ENCODE results near the gene RIMBP2. TPM values are rescaled to one million over a fixed set of nuclear protein-coding genes. Genes with fewer than 3 reads are reported as not detected.

Gene RIMBP2
- total RNA-seq, 4 donors from 2014 or later, result 1.5 to 5.3 (median 2.7) TPM

DNA sequence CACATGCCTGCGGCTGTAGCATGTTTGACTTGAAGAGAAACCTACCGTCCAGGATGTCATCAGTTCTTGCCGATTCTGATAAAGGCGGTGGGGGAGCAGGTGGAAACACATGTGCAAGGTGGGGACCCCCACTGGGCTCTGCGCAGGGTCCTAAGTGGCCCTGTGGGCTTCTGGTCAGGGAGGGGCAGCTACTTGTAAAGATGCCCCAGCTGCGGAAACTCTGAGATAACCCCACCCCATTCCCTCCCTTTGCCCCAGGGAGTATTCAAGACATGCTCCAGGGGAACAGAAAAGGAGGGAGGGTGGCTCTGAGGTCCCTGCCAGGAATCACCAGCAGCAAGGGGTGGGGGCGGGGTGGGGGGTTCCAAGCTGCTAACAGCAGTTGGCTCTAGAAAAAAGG is 310.8 kb downstream of the RIMBP2 start:
- no peak for DNase-seq (ENCODE audit: low spot score in 2 of 2)
- WGBS, 2 donors, result 60 to 71% methylated on average over 7 of the region's 7 CpGs
- intact Hi-C loops (cut with DNase I; ENCODE audit: low total_unique reads), result no loop called here

DNA sequence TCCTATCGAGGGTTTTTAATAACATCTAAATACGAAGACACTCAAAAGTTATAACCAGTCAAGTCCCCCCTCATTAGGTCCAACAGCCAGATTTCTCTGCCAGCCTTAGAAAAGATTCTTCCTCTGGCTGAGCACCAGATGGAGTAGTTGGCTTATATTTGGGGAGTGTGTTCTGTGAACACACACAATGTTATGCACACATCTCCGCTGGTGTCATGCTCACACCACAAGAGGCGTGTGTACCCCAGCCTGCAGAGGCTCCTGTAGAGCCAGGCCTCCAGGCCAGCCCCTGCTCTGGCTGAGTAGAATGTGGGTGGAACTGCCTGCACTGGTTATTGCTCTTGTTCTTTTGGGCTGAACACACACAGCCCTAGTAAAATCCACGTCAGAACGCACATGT is 314.4 kb downstream of the RIMBP2 start:
- TF ChIP-seq, protein P1, sequence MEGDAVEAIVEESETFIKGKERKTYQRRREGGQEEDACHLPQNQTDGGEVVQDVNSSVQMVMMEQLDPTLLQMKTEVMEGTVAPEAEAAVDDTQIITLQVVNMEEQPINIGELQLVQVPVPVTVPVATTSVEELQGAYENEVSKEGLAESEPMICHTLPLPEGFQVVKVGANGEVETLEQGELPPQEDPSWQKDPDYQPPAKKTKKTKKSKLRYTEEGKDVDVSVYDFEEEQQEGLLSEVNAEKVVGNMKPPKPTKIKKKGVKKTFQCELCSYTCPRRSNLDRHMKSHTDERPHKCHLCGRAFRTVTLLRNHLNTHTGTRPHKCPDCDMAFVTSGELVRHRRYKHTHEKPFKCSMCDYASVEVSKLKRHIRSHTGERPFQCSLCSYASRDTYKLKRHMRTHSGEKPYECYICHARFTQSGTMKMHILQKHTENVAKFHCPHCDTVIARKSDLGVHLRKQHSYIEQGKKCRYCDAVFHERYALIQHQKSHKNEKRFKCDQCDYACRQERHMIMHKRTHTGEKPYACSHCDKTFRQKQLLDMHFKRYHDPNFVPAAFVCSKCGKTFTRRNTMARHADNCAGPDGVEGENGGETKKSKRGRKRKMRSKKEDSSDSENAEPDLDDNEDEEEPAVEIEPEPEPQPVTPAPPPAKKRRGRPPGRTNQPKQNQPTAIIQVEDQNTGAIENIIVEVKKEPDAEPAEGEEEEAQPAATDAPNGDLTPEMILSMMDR (IDR thresholded peaks at IDR 0.05), result no peak
- no peak for TF ChIP-seq POLR2A (IDR thresholded peaks at IDR 0.05)
- intact Hi-C loops (cut with DNase I; ENCODE audit: low total_unique reads), result no loop called here
- DNase-seq (ENCODE audit: low spot score in 2 of 2), result no peak

More for the DNA sequence above, 310.8 kb downstream of the RIMBP2 start:
- no peak overlapping the region for H3K4me3 ChIP-seq (ENCODE audit: low read depth, poor library complexity, severe bottlenecking)
- TF ChIP-seq, protein P1 (IDR thresholded peaks at IDR 0.05), result no peak
- no peak for TF ChIP-seq POLR2A (IDR thresholded peaks at IDR 0.05)

DNA sequence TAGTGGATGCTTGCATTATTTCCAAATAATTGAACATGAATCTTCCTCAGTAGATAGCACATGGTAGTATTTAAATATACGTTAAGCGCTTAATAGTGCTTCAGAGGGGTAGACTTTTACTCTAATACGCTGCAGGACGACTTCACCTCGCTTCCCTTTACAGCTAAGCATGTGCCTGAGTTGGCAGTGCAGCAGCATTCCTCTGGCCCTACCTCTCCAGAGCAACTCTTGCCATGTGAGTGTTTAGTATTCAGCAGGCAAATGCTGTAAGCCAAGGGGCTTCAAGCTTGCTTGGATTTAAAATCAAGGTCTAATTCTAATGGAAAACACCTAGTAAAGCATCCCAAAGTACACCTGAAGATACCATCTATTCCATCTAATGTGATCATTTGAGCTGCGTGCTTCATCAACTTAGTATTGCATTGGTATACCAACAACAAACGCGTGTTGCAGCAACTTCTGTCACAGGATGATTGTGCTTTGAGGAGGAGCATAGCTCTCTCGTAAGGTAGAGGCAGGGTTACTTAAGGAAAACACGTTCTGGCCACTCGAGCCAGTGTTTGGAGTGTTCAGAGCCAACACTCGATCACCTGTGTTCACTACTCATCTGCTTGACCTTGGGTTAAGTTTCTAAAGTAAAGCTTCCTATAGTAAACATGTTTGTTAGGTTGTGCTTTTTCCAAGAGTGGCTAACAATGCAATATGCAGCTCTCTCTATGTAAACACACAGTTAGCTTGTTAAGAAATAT is 317.8 kb downstream of the RIMBP2 start:
- intact Hi-C loops (cut with DNase I; ENCODE audit: low total_unique reads), result loop anchor here (1.0 kb wide), 1 partner anchor 13 kb away; no protein-coding TSS in a partner anchor
- no peak for TF ChIP-seq POLR2A (IDR thresholded peaks at IDR 0.05)
- TF ChIP-seq, protein P1 (IDR thresholded peaks at IDR 0.05), result no peak
- WGBS, 2 donors, result 81% methylated on average over 12 of the region's 12 CpGs
- H3K4me3 ChIP-seq (ENCODE audit: low read depth, poor library complexity, severe bottlenecking), result no peak overlapping the region
- DNase-seq (ENCODE audit: low spot score in 2 of 2), result no peak

More for the DNA sequence above, 314.4 kb downstream of the RIMBP2 start:
- WGBS, 2 donors, result 75 to 79% methylated on average over 6 of the region's 6 CpGs
- no peak overlapping the region for H3K4me3 ChIP-seq (ENCODE audit: low read depth, poor library complexity, severe bottlenecking)

DNA sequence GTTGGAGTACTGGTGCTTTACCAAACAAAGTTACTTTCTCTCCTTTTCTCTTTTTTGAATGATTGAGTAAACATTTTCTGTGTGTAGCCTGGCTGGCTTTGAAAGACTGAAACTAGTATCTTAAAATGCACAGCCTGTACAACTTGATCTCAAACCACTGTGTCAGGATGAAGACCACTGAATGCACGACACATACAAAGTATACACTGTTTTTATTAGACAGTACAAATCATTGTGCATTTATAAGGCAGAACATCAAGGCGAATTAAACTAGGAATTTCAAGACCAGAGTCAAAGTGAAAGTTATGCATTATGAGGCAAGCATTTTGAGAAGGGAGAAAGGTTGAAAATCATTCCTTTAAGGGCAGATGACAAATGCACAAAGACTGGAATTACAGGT is 319.4 kb downstream of the RIMBP2 start:
- TF ChIP-seq POLR2A (IDR thresholded peaks at IDR 0.05), result no peak
- TF ChIP-seq, protein P1 (IDR thresholded peaks at IDR 0.05), result no peak
- DNase-seq (ENCODE audit: low spot score in 2 of 2), result no peak
- intact Hi-C loops (cut with DNase I; ENCODE audit: low total_unique reads), result no loop called here
- no peak overlapping the region for H3K4me3 ChIP-seq (ENCODE audit: low read depth, poor library complexity, severe bottlenecking)
- 72 to 80% methylated on average over 2 of the region's 2 CpGs for WGBS, 2 donors

DNA sequence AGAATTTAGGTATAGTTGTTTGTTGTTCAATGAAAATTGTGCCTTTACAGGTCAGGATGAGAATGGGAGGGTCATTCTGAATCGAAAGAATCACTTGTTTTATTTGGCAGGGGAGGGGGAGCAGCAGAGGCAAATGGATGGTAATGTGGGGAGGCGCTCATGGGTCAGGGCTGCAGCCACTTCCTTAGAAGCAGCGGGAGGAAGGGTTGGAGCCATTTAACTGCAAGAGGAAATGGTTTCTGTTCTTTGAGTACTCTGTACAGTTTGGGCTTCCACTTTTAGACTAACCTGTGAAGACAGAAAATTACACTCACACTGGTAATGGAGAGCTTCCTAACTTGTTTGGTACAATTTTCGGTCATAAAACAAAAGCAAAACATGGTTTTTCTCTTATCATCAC is 321.2 kb downstream of the RIMBP2 start:
- no peak for DNase-seq (ENCODE audit: low spot score in 2 of 2)
- WGBS, 2 donors, result 61 to 70% methylated on average over 4 of the region's 4 CpGs
- TF ChIP-seq, protein P1 (IDR thresholded peaks at IDR 0.05), result no peak
- no peak for TF ChIP-seq POLR2A (IDR thresholded peaks at IDR 0.05)
- intact Hi-C loops (cut with DNase I; ENCODE audit: low total_unique reads), result no loop called here
- no peak overlapping the region for H3K4me3 ChIP-seq (ENCODE audit: low read depth, poor library complexity, severe bottlenecking)

Measured in lower leg skin (tissue), 4 donors.